ENCODE results near the gene C22orf39.
"Not testable (repeated sequence)": the region's sequence is repeated elsewhere in the genome, so short reads cannot be mapped to it uniquely, and the experiment has no call there.

The C22orf39 gene

DNA sequence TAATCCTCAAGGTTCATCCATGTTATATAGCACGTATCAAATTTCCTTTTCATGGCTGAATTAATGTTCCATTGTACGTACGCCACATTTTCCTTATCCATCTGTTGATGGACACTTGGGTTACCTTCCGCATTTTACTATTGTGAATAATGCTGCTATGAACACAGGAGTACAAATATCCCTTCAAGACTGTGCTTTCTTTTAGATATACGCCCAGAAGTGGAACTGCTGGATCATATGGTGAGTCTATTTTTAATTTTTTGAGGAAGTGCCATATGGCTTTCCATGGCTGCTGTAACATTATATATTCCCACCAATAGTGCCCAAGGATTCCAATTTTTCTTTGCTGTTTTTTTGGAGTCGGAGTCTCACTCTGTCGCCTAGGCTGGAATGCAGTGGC is 9.2 kb downstream of the C22orf39 start:
- H3K4me3 ChIP-seq (ENCODE audit: low read depth in 1 of 2, low read length in 2 of 2): no peak overlapping the region
- no peak overlapping the region for H3K9ac ChIP-seq (ENCODE audit: low read depth, low read length)
- no peak overlapping the region for H3K27ac ChIP-seq (ENCODE audit: low read length)
- no peaks in the 10 kb centered on the region for H3K27me3 ChIP-seq (ENCODE audit: insufficient read depth, low read length, poor library complexity)
- no peaks in the 10 kb centered on the region for H3K9me3 ChIP-seq (ENCODE audit: insufficient read depth, low read length, severe bottlenecking)
- H3K36me3 ChIP-seq (ENCODE audit: insufficient read depth, low read length): peaks cover 48% of the 10 kb centered on the region
- ATAC-seq (ENCODE audit: insufficient read depth, low read depth): no peak
- H3K4me2 ChIP-seq (ENCODE audit: insufficient read depth, low read length): no peak overlapping the region
- no peak for DNase-seq
- no peak overlapping the region for H2AFZ ChIP-seq (ENCODE audit: low read depth, low read length)
- H4K20me1 ChIP-seq (ENCODE audit: insufficient read depth, low read length): peaks cover 27% of the 10 kb centered on the region; the same call in 1 of the 2 replicates
- H3K4me1 ChIP-seq (ENCODE audit: insufficient read depth, low read length): peaks cover 7% of the 10 kb centered on the region
- TF ChIP-seq EZH2 (IDR thresholded peaks at IDR 0.05; ENCODE audit: borderline replicate concordance, low read depth, low read length, severe bottlenecking): no peak
- TF ChIP-seq, protein P1, sequence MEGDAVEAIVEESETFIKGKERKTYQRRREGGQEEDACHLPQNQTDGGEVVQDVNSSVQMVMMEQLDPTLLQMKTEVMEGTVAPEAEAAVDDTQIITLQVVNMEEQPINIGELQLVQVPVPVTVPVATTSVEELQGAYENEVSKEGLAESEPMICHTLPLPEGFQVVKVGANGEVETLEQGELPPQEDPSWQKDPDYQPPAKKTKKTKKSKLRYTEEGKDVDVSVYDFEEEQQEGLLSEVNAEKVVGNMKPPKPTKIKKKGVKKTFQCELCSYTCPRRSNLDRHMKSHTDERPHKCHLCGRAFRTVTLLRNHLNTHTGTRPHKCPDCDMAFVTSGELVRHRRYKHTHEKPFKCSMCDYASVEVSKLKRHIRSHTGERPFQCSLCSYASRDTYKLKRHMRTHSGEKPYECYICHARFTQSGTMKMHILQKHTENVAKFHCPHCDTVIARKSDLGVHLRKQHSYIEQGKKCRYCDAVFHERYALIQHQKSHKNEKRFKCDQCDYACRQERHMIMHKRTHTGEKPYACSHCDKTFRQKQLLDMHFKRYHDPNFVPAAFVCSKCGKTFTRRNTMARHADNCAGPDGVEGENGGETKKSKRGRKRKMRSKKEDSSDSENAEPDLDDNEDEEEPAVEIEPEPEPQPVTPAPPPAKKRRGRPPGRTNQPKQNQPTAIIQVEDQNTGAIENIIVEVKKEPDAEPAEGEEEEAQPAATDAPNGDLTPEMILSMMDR (IDR thresholded peaks at IDR 0.05; ENCODE audit: borderline replicate concordance, extremely low read depth, low read length, poor library complexity, severe bottlenecking): no peak
- peaks cover 58% of the 10 kb centered on the region for H3K79me2 ChIP-seq (ENCODE audit: insufficient read depth, low read length)

DNA sequence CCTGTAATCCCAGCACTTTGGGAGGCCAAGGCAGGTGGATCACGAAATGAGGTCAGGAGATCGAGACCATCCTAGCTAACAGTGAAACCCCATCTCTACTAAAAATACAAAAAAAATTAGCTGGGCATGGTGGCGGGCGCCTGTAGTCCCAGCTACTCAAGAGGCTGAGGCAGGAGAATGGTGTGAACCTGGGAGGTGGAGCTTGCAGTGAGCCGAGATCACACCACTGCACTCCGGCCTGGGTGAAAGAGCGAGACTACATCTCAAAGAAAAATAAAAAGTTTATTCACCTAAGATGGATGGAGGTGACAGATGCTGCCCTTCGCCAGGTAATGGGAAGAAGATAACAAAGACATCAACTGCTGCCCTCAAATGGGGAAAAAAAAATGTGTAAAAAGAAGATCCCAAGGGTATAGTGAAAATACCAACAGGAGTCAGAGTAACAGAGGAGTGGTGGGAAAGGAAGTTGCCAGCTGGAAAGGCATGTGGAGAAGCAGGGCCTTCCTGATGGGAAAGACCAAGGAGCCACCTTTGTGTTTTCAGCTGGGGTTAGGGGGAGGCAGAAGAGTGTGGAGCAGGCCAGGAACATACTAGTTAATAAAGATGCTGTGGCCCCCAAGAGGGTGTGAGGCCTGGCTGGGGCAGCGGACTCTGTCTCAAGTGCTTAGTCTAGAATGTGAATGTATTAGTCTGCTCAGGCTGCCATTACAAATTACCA is 10.9 kb downstream of the C22orf39 start:
- not testable (repeated sequence) for H3K9ac ChIP-seq (ENCODE audit: low read depth, low read length); H3K9me3 ChIP-seq (ENCODE audit: insufficient read depth, low read length, severe bottlenecking); H3K4me2 ChIP-seq (ENCODE audit: insufficient read depth, low read length); DNase-seq; H3K27me3 ChIP-seq (ENCODE audit: insufficient read depth, low read length, poor library complexity); H3K27ac ChIP-seq (ENCODE audit: low read length); H3K4me3 ChIP-seq (ENCODE audit: low read depth in 1 of 2, low read length in 2 of 2); H2AFZ ChIP-seq (ENCODE audit: low read depth, low read length); ATAC-seq (ENCODE audit: insufficient read depth, low read depth)
- Histone ChIP-seq H3K36me3 (ENCODE audit: insufficient read depth, low read length) (peaks cover 33% of the 10 kb centered on the region), H3K4me1 (ENCODE audit: insufficient read depth, low read length) (peaks cover 16% of the 10 kb centered on the region), H4K20me1 (ENCODE audit: insufficient read depth, low read length) (peaks cover 20% of the 10 kb centered on the region; the same call in 1 of the 2 replicates), H3K79me2 (ENCODE audit: insufficient read depth, low read length) (peaks cover 51% of the 10 kb centered on the region)

DNA sequence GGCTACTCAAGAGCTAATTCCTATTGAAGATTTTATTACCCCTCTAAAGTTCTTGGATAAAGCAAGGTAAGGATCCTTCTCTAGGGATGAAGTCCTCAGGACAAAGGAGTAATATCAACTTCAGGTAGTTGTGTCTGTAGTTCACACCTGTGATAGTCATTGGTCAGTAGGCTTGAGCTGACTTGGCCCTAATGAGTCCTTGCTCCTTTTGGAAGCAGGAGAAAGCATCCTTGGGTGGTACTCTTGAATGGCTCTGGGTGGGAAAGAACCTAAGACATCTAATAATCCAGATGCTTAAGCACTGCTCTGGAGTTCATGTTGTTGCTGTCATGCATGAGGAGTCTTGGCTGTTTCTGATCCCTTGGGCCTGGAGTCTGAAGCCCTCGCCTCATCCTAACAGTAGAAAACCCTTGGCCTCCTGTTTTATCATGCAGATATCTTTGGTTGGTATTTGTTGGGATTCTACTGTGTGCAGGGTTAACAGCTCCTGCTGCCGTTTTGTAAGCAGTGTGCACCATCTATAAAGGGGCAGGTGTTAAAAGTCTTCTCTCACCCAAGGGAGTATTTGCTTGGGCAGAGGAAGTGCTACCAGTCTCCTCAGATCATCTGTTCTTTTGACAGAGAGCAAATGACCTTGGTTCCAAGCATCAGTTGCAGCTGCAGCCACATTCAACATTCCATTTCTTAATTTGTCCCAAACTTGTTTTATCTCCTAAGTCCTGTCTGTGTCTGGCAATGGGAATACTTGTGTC is 12.5 kb downstream of the C22orf39 start:
- Histone ChIP-seq H3K9me3 (ENCODE audit: insufficient read depth, low read length, severe bottlenecking) (no peaks in the 10 kb centered on the region), H3K79me2 (ENCODE audit: insufficient read depth, low read length) (peaks cover 49% of the 10 kb centered on the region), H3K9ac (ENCODE audit: low read depth, low read length) (no peak overlapping the region), H4K20me1 (ENCODE audit: insufficient read depth, low read length) (peaks cover 19% of the 10 kb centered on the region), H3K4me2 (ENCODE audit: insufficient read depth, low read length) (no peak overlapping the region), H2AFZ (ENCODE audit: low read depth, low read length) (no peak overlapping the region), H3K27me3 (ENCODE audit: insufficient read depth, low read length, poor library complexity) (no peaks in the 10 kb centered on the region), H3K4me3 (ENCODE audit: low read depth in 1 of 2, low read length in 2 of 2) (no peak overlapping the region), H3K4me1 (ENCODE audit: insufficient read depth, low read length) (peaks cover 23% of the 10 kb centered on the region), H3K36me3 (ENCODE audit: insufficient read depth, low read length) (peaks cover 25% of the 10 kb centered on the region), H3K27ac (ENCODE audit: low read length) (no peak overlapping the region)
- TF ChIP-seq, protein P1 (IDR thresholded peaks at IDR 0.05; ENCODE audit: borderline replicate concordance, extremely low read depth, low read length, poor library complexity, severe bottlenecking): no peak
- TF ChIP-seq EZH2 (IDR thresholded peaks at IDR 0.05; ENCODE audit: borderline replicate concordance, low read depth, low read length, severe bottlenecking): no peak
- DNase-seq: no peak
- ATAC-seq (ENCODE audit: insufficient read depth, low read depth): no peak

DNA sequence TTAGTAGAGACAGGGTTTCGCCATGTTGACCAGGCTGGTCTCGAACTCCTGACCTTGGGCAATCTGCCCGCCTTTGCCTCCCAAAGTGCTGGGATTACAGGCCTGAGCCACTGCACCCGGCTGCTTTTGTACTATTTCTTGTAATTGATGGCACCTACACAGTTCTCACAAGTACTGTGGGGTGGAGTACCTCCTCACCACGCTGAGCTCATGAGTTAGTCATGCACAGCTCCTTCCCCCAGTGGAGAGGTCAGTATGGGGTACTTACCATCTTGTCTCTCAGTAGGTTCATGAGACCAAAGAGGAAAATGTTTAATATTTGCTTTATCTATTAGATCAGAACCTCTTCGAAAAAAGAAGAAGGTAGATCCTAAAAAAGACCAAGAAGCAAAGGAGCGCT is 13.1 kb downstream of the C22orf39 start:
- Histone ChIP-seq H4K20me1 (ENCODE audit: insufficient read depth, low read length) (peaks cover 24% of the 10 kb centered on the region), H3K9me3 (ENCODE audit: insufficient read depth, low read length, severe bottlenecking) (no peaks in the 10 kb centered on the region), H3K36me3 (ENCODE audit: insufficient read depth, low read length) (peaks cover 28% of the 10 kb centered on the region), H3K79me2 (ENCODE audit: insufficient read depth, low read length) (peaks cover 51% of the 10 kb centered on the region), H3K9ac (ENCODE audit: low read depth, low read length) (no peak overlapping the region), H2AFZ (ENCODE audit: low read depth, low read length) (no peak overlapping the region), H3K27ac (ENCODE audit: low read length) (no peak overlapping the region), H3K27me3 (ENCODE audit: insufficient read depth, low read length, poor library complexity) (no peaks in the 10 kb centered on the region), H3K4me3 (ENCODE audit: low read depth in 1 of 2, low read length in 2 of 2) (no peak overlapping the region), H3K4me1 (ENCODE audit: insufficient read depth, low read length) (peaks cover 29% of the 10 kb centered on the region), H3K4me2 (ENCODE audit: insufficient read depth, low read length) (no peak overlapping the region)
- no peak for TF ChIP-seq EZH2 (IDR thresholded peaks at IDR 0.05; ENCODE audit: borderline replicate concordance, low read depth, low read length, severe bottlenecking)
- TF ChIP-seq, protein P1 (IDR thresholded peaks at IDR 0.05; ENCODE audit: borderline replicate concordance, extremely low read depth, low read length, poor library complexity, severe bottlenecking): no peak
- DNase-seq: no peak
- ATAC-seq (ENCODE audit: insufficient read depth, low read depth): no peak
